ENCODE results near the gene PPP2R2D.

PPP2R2D gene

GRCh38 chr10:131973160-131973951, 72.5 kb downstream of the PPP2R2D start:
- DNase-seq (ENCODE audit: low read depth) = no peak
- no peak overlapping the region for H3K4me3 ChIP-seq (ENCODE audit: low read depth, low read length)
- TF ChIP-seq CTCF (IDR thresholded peaks at IDR 0.05; ENCODE audit: insufficient read depth, low read depth, low read length, missing control alignments) = no peak

GRCh38 chr10:131974034-131974817, 73.4 kb downstream of the PPP2R2D start:
- DNase-seq (ENCODE audit: low read depth) = no peak
- no peak overlapping the region for H3K4me3 ChIP-seq (ENCODE audit: low read depth, low read length)
- no peak for TF ChIP-seq CTCF (IDR thresholded peaks at IDR 0.05; ENCODE audit: insufficient read depth, low read depth, low read length, missing control alignments)

GRCh38 chr10:131975003-131975402, 74.2 kb downstream of the PPP2R2D start:
- no peak overlapping the region for H3K4me3 ChIP-seq (ENCODE audit: low read depth, low read length)
- TF ChIP-seq CTCF (IDR thresholded peaks at IDR 0.05; ENCODE audit: insufficient read depth, low read depth, low read length, missing control alignments) = no peak
- no peak for DNase-seq (ENCODE audit: low read depth)

- H3K4me3 ChIP-seq (ENCODE audit: low read depth, low read length) = no peak overlapping the region
- no peak for TF ChIP-seq CTCF (IDR thresholded peaks at IDR 0.05; ENCODE audit: insufficient read depth, low read depth, low read length, missing control alignments)
- no peak for DNase-seq (ENCODE audit: low read depth)
These were observed 75.0 kb downstream of the PPP2R2D start for GRCh38 chr10:131975796-131976195.

- no peak for TF ChIP-seq CTCF (IDR thresholded peaks at IDR 0.05; ENCODE audit: insufficient read depth, low read depth, low read length, missing control alignments)
- no peak overlapping the region for H3K4me3 ChIP-seq (ENCODE audit: low read depth, low read length)
- DNase-seq (ENCODE audit: low read depth) = no peak
These were observed 76.7 kb downstream of the PPP2R2D start for GRCh38 chr10:131977323-131978096.

GRCh38 chr10:131978366-131978765, 77.6 kb downstream of the PPP2R2D start:
- no peak for TF ChIP-seq CTCF (IDR thresholded peaks at IDR 0.05; ENCODE audit: insufficient read depth, low read depth, low read length, missing control alignments)
- no peak overlapping the region for H3K4me3 ChIP-seq (ENCODE audit: low read depth, low read length)
- DNase-seq (ENCODE audit: low read depth) = no peak

Measured in GM12865 (cell line).